Muscle of arm (tissue), 12 donors: ENCODE measurements around the gene ARPC2. TPM values are rescaled to one million over a fixed set of nuclear protein-coding genes. Genes with fewer than 3 reads are reported as not detected.

Source experiments
- polyA plus RNA-seq, 12 donors: library from polyadenylated mRNA; unstranded; fragments of 120-200 nt; gene quantifications; one replicate each; pipeline ENCODE4 v1.2.1, GENCODE V29; 2013; ENCODE audit not compliant: insufficient read length in 12 of 12

ARPC2 gene
- polyA plus RNA-seq, 12 donors = 192 to 390 (median 260) TPM; not detected in 1

Other genes with a start within 250 kb of the ARPC2 start
- gene TNS1, start 214.2 kb upstream of the ARPC2 start, polyA plus RNA-seq = 100 to 1,000 TPM in 11 of 12 donors, 10 to 100 TPM in 1; 88.6 to 146 (median 122) TPM
- gene RUFY4, start 147.9 kb upstream of the ARPC2 start, polyA plus RNA-seq = under 1 TPM in 4 of 12 donors, not detected in 8; 0.08 to 0.68 (median 0.39) TPM
- 1 to 10 TPM in 2 of 12 donors, under 1 TPM in 8, not detected in 2; 0.20 to 1.4 (median 0.34) TPM for gene CXCR2, start 91.2 kb upstream of the ARPC2 start, polyA plus RNA-seq
- under 1 TPM in 5 of 12 donors, not detected in 7; 0.07 to 0.36 (median 0.28) TPM for gene CXCR1, start 50.2 kb upstream of the ARPC2 start, polyA plus RNA-seq
- 1 to 10 TPM in 10 of 12 donors, not detected in 2; 1.2 to 2.9 (median 1.8) TPM for gene GPBAR1, start 43.8 kb downstream of the ARPC2 start, polyA plus RNA-seq
- gene AAMP, start 52.9 kb downstream of the ARPC2 start, polyA plus RNA-seq = 10 to 100 TPM in 11 of 12 donors, not detected in 1; 74.7 to 93.4 (median 82.9) TPM
- gene PNKD, start 53.3 kb downstream of the ARPC2 start, polyA plus RNA-seq = 100 to 1,000 TPM in 1 of 12 donors, 10 to 100 TPM in 10, not detected in 1; 38.8 to 123 (median 42.4) TPM
- 100 to 1,000 TPM in 4 of 12 donors, 10 to 100 TPM in 7, not detected in 1; 81.2 to 112 (median 93.7) TPM for gene TMBIM1, start 75.3 kb downstream of the ARPC2 start, polyA plus RNA-seq
- under 1 TPM in 4 of 12 donors, not detected in 8; 0.09 to 0.16 (median 0.13) TPM for gene CATIP, start 139.7 kb downstream of the ARPC2 start, polyA plus RNA-seq
- 1 to 10 TPM in 2 of 12 donors, under 1 TPM in 8, not detected in 2; 0.22 to 3.0 (median 0.56) TPM for gene SLC11A1, start 165.1 kb downstream of the ARPC2 start, polyA plus RNA-seq
- gene CTDSP1, start 182.7 kb downstream of the ARPC2 start, polyA plus RNA-seq = 100 to 1,000 TPM in 2 of 12 donors, 10 to 100 TPM in 9, not detected in 1; 72.5 to 113 (median 85.2) TPM
- 10 to 100 TPM in 1 of 12 donors, under 1 TPM in 7, not detected in 4; 0.06 to 38.2 (median 0.25) TPM for gene VIL1, start 201.9 kb downstream of the ARPC2 start, polyA plus RNA-seq